KOPT-K1 (cell line): Measurements from ENCODE around the gene DNAJC2.

Experiments
- H3K27ac ChIP-seq: fragments of 200-600 bp; sonication (generic); 2 replicates; pipeline ENCODE4 v1.5.1; 2016; ENCODE audit warnings: antibody characterized with exemption, mild to moderate bottlenecking, low read depth, low read length; ENCODE audit not compliant: poor library complexity, severe bottlenecking
- H3K36me3 ChIP-seq: fragments of 200-600 bp; sonication (generic); 2 replicates; pipeline ENCODE4 v1.5.1; 2017; ENCODE audit warnings: antibody characterized with exemption, mild to moderate bottlenecking, low read length, moderate library complexity; ENCODE audit not compliant: insufficient read depth
- H3K9me3 ChIP-seq: fragments of 200-600 bp; sonication (generic); 2 replicates; pipeline ENCODE4 v1.5.1; 2017; ENCODE audit warnings: antibody characterized with exemption, low read length, mild to moderate bottlenecking; ENCODE audit not compliant: insufficient read depth, poor library complexity, severe bottlenecking

DNAJC2 gene

GRCh38 chr7:103344453-103345149, at the start of gene DNAJC2:
Gene DNAJC2, minus strand, starts transcription at chr7:103344767. Its CDS starts 145 bp downstream, at chr7:103344622.
- Histone ChIP-seq H3K27ac (peak within 1 kb of the TSS; percentile 87), H3K9me3 (no peaks in the 10 kb centered on the region), H3K36me3 (peaks cover 28% of the 10 kb centered on the region)

GRCh38 chr7:103391976-103392375, 47.4 kb upstream of the DNAJC2 start:
- Histone ChIP-seq H3K36me3 (no peaks in the 10 kb centered on the region), H3K9me3 (no peaks in the 10 kb centered on the region), H3K27ac (no peak overlapping the region)

GRCh38 chr7:103391150-103391549, 46.6 kb upstream of the DNAJC2 start:
- Histone ChIP-seq H3K9me3 (no peaks in the 10 kb centered on the region), H3K27ac (no peak overlapping the region), H3K36me3 (no peaks in the 10 kb centered on the region)

- H3K36me3 ChIP-seq, result no peaks in the 10 kb centered on the region
- H3K9me3 ChIP-seq, result no peaks in the 10 kb centered on the region
- H3K27ac ChIP-seq, result no peak overlapping the region
Measured at GRCh38 chr7:103389263-103389662, 44.7 kb upstream of the DNAJC2 start.

GRCh38 chr7:103388469-103389140, 44.0 kb upstream of the DNAJC2 start:
- H3K36me3 ChIP-seq, result no peaks in the 10 kb centered on the region
- no peak overlapping the region for H3K27ac ChIP-seq
- H3K9me3 ChIP-seq, result no peaks in the 10 kb centered on the region

- no peaks in the 10 kb centered on the region for H3K9me3 ChIP-seq
- no peak overlapping the region for H3K27ac ChIP-seq
- no peaks in the 10 kb centered on the region for H3K36me3 ChIP-seq
Measured at GRCh38 chr7:103387242-103387641, 42.7 kb upstream of the DNAJC2 start.

- Histone ChIP-seq H3K9me3 (no peaks in the 10 kb centered on the region), H3K27ac (no peak overlapping the region)
Measured at GRCh38 chr7:103382032-103382402, 37.5 kb upstream of the DNAJC2 start.

GRCh38 chr7:103381280-103382031, 36.9 kb upstream of the DNAJC2 start:
- no peak overlapping the region for H3K27ac ChIP-seq
- no peaks in the 10 kb centered on the region for H3K36me3 ChIP-seq

More at GRCh38 chr7:103382032-103382402, 37.5 kb upstream of the DNAJC2 start:
- no peaks in the 10 kb centered on the region for H3K36me3 ChIP-seq

GRCh38 chr7:103380395-103381191, 36.0 kb upstream of the DNAJC2 start:
- Histone ChIP-seq H3K9me3 (no peaks in the 10 kb centered on the region), H3K36me3 (no peaks in the 10 kb centered on the region), H3K27ac (no peak overlapping the region)

More at GRCh38 chr7:103381280-103382031, 36.9 kb upstream of the DNAJC2 start:
- H3K9me3 ChIP-seq, result no peaks in the 10 kb centered on the region

- no peaks in the 10 kb centered on the region for H3K36me3 ChIP-seq
- no peak overlapping the region for H3K27ac ChIP-seq
- H3K9me3 ChIP-seq, result no peaks in the 10 kb centered on the region
Measured at GRCh38 chr7:103379270-103379975, 34.9 kb upstream of the DNAJC2 start.

GRCh38 chr7:103373866-103374643, 29.5 kb upstream of the DNAJC2 start:
- Histone ChIP-seq H3K27ac (no peak overlapping the region), H3K9me3 (no peaks in the 10 kb centered on the region), H3K36me3 (peaks cover 18% of the 10 kb centered on the region)

GRCh38 chr7:103369432-103369831, 24.9 kb upstream of the DNAJC2 start:
- H3K36me3 ChIP-seq, result peaks cover 64% of the 10 kb centered on the region

GRCh38 chr7:103349805-103350204, 5.2 kb upstream of the DNAJC2 start:
- no peak overlapping the region for H3K27ac ChIP-seq
- H3K9me3 ChIP-seq, result no peaks in the 10 kb centered on the region
- H3K36me3 ChIP-seq, result peaks cover 52% of the 10 kb centered on the region

More at GRCh38 chr7:103369432-103369831, 24.9 kb upstream of the DNAJC2 start:
- Histone ChIP-seq H3K9me3 (no peaks in the 10 kb centered on the region), H3K27ac (no peak overlapping the region)
